HepG2 (cell line): ENCODE measurements around the gene SYT11.

ENCODE experiments used
- ELF4 ChIP-seq: sonication (generic); formaldehyde crosslinking; IDR thresholded peaks from 2 replicates; pipeline ENCODE4 v1.5.0; 2020; ENCODE audit warnings: missing genetic modification reagents, mild to moderate bottlenecking, moderate library complexity, borderline replicate concordance
- PAWR ChIP-seq: sonication (generic); formaldehyde crosslinking; IDR thresholded peaks from 2 replicates; pipeline ENCODE4 v1.4.0; 2020; ENCODE audit warnings: missing genetic modification reagents, mild to moderate bottlenecking, borderline replicate concordance
- POLR2A ChIP-seq, 2 experiments: IDR thresholded peaks; 2 replicates each; pipeline ENCODE4 v1.6.1; 2011; ENCODE audit warnings: low read depth in 2 of 2, low read length in 2 of 2, mild to moderate bottlenecking in 1 of 2, moderate library complexity in 1 of 2; ENCODE audit not compliant: insufficient read depth in 1 of 2
- RBM22 ChIP-seq: fragments of 200-400 bp; formaldehyde crosslinking; optimal IDR thresholded peaks from 2 replicates; pipeline ENCODE3; 2017; ENCODE audit warnings: mild to moderate bottlenecking, low read length, moderate library complexity
- SP2 ChIP-seq: sonication (generic); formaldehyde crosslinking; IDR thresholded peaks from 2 replicates; pipeline ENCODE4 v1.5.1; 2020; ENCODE audit warnings: mild to moderate bottlenecking, missing genetic modification reagents
- SPEN ChIP-seq: sonication (generic); formaldehyde crosslinking; IDR thresholded peaks from 2 replicates; pipeline ENCODE4 v1.5.1; 2020; ENCODE audit warnings: low read depth, mild to moderate bottlenecking, missing genetic modification reagents
- ZC3H13 ChIP-seq: sonication (generic); formaldehyde crosslinking; IDR thresholded peaks from 2 replicates; pipeline ENCODE4 v1.8.1; 2023; ENCODE audit warnings: mild to moderate bottlenecking, missing genetic modification reagents, moderate library complexity
- ZNF138 ChIP-seq: sonication (generic); formaldehyde crosslinking; IDR thresholded peaks from 2 replicates; pipeline ENCODE4 v1.5.0; 2020; ENCODE audit warnings: mild to moderate bottlenecking, low read depth, missing genetic modification reagents
- ZNF207 ChIP-seq: fragments of 450-650 bp; IDR thresholded peaks from 2 replicates; pipeline ENCODE4 v1.6.1; 2016; ENCODE audit warnings: antibody characterized with exemption, borderline replicate concordance
- ZNF446 ChIP-seq: sonication (generic); formaldehyde crosslinking; IDR thresholded peaks from 2 replicates; pipeline ENCODE4 v1.5.0; 2020; ENCODE audit warnings: mild to moderate bottlenecking, missing genetic modification reagents
- TF ChIP-seq, protein P1 (sequence below): IDR thresholded peaks from 2 replicates; pipeline ENCODE4 v1.6.1; 2012; ENCODE audit warnings: inconsistent platforms
- TF ChIP-seq, protein P2 (sequence below): IDR thresholded peaks from 2 replicates; pipeline ENCODE4 v1.6.1; 2016; ENCODE audit warnings: missing compliant biosample characterization, missing genetic modification reagents, borderline replicate concordance
- TF ChIP-seq, protein P3 (sequence below): sonication (generic); formaldehyde crosslinking; IDR thresholded peaks from 2 replicates; pipeline ENCODE4 v1.4.0; 2020; ENCODE audit warnings: missing genetic modification reagents
- TF ChIP-seq, protein P4 (sequence below): sonication (generic); formaldehyde crosslinking; IDR thresholded peaks from 2 replicates; pipeline ENCODE4 v1.5.0; 2020; ENCODE audit warnings: mild to moderate bottlenecking, missing genetic modification reagents, moderate library complexity

DNA sequence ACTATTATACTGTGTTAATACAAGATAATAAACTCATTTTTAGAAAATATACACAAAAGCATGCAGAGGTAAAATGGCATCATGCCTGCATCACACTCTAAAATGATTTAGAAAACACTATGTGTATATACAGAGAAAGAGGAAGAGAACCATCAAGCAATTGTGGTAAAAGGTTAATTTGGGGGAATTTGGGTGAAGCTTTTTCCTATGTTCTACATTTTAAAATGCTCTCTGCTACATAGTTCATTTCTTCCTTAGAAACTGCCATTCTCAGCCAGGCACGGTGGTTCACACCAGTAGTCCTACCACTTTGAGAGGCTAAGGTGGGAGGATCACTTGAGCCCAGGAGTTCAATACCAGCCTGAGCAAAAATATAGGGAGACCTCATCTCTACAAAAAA is 46.5 kb upstream of the SYT11 start:
- TF ChIP-seq RBM22 (no peak), ZNF207 (no peak), SP2 (CRISPR knock-in tag) (no peak), PAWR (CRISPR knock-in tag) (no peak), ZNF138 (no peak), POLR2A (IDR thresholded peaks at IDR 0.05; ENCODE audit: insufficient read depth in 1 of 2, low read depth in 2 of 2, low read length in 2 of 2) (no peak), ZC3H13 (CRISPR knock-in tag) (no peak), ZNF446 (CRISPR knock-in tag) (no peak), ELF4 (CRISPR knock-in tag) (no peak), SPEN (CRISPR knock-in tag) (no peak)
- TF ChIP-seq, protein P1, sequence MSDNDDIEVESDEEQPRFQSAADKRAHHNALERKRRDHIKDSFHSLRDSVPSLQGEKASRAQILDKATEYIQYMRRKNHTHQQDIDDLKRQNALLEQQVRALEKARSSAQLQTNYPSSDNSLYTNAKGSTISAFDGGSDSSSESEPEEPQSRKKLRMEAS: no peak
- TF ChIP-seq, protein P2, sequence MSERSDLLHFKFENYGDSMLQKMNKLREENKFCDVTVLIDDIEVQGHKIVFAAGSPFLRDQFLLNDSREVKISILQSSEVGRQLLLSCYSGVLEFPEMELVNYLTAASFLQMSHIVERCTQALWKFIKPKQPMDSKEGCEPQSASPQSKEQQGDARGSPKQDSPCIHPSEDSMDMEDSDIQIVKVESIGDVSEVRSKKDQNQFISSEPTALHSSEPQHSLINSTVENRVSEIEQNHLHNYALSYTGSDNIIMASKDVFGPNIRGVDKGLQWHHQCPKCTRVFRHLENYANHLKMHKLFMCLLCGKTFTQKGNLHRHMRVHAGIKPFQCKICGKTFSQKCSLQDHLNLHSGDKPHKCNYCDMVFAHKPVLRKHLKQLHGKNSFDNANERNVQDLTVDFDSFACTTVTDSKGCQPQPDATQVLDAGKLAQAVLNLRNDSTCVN: no peak
- TF ChIP-seq, protein P3, sequence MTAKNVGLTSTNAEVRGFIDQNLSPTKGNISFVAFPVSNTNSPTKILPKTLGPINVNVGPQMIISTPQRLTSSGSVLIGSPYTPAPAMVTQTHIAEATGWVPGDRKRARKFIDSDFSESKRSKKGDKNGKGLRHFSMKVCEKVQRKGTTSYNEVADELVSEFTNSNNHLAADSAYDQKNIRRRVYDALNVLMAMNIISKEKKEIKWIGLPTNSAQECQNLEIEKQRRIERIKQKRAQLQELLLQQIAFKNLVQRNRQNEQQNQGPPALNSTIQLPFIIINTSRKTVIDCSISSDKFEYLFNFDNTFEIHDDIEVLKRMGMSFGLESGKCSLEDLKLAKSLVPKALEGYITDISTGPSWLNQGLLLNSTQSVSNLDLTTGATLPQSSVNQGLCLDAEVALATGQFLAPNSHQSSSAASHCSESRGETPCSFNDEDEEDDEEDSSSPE (CRISPR knock-in tag): no peak
- TF ChIP-seq, protein P4, sequence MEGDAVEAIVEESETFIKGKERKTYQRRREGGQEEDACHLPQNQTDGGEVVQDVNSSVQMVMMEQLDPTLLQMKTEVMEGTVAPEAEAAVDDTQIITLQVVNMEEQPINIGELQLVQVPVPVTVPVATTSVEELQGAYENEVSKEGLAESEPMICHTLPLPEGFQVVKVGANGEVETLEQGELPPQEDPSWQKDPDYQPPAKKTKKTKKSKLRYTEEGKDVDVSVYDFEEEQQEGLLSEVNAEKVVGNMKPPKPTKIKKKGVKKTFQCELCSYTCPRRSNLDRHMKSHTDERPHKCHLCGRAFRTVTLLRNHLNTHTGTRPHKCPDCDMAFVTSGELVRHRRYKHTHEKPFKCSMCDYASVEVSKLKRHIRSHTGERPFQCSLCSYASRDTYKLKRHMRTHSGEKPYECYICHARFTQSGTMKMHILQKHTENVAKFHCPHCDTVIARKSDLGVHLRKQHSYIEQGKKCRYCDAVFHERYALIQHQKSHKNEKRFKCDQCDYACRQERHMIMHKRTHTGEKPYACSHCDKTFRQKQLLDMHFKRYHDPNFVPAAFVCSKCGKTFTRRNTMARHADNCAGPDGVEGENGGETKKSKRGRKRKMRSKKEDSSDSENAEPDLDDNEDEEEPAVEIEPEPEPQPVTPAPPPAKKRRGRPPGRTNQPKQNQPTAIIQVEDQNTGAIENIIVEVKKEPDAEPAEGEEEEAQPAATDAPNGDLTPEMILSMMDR (CRISPR knock-in tag): no peak
